Stimulated activated CD8-positive, alpha-beta memory T cell treated with anti-CD3 and anti-CD28 coated beads, Interleukin-12 subunit alpha, Interleukin-12 subunit beta, amount 100 ng/mL, for 1 hour (primary cell): ENCODE measurements around the gene SLC17A9.

ENCODE experiments used
- DNase-seq: peaks from one replicate; pipeline ENCODE4 v3.0.0-alpha.2; 2020; ENCODE audit warnings: low read depth

Gene SLC17A9

GRCh38 chr20:62969179-62969760 lies 16.8 kb downstream of the SLC17A9 start:
- no peak for DNase-seq

DNA sequence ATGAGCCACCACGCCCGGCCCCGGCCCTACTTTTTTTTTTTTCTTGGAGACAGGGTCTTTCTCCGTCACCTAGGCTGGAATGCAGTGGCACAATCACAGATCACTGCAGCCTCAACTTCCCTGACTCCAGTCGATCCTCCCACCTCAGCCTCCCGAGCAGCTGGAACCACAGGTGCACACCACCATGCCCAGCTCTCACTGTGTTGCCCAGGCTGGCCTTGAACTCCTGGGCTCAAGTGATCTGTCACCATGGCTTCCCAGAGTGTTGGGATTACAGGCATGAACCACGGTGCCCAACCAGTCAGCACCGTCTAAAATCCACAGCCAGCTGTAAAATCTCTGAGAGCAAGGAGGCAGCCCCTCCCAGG lies 17.4 kb downstream of the SLC17A9 start:
- DNase-seq: no peak

- DNase-seq: no peak
These were observed 18.1 kb downstream of the SLC17A9 start for GRCh38 chr20:62970307-62971210.

DNA sequence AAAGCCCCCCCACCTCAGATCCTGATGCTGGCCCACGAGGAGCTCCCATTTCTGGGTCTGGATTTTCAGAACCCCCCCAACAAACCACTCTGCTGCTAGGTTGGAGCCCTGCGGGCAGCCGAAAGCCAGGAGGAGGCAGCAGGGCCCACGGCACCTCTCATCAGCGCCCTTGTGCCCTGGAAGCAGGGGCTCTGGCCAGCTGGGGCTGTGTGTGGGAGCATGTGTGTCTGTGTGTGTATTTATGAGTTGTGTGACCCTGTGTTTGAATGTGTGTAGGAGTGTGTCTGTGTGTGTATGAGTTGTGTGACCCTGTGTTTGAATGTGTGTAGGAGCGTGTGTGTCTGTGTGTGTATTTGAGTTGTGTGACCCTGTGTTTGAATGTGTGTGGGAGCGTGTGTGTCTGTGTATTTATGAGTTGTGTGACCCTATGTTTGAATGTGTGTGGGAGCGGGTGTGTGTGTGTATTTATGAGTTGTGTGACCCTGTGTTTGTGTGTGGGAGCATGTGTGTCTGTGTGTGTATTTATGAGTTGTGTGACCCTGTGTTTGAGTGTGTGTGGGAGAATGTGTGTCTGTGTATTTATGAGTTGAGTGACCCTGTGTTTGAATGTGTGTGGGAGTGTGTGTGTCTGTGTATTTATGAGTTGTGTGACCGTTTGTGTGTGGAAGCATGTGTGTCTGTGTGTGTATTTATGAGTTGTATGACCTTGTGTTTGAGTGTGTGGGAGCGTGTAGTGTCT lies 18.9 kb downstream of the SLC17A9 start:
- DNase-seq: no peak

- DNase-seq: peak; percentile 72
These were observed 19.7 kb downstream of the SLC17A9 start for GRCh38 chr20:62971950-62972844.

GRCh38 chr20:62972845-62973745 lies 20.6 kb downstream of the SLC17A9 start:
- no peak for DNase-seq

DNA sequence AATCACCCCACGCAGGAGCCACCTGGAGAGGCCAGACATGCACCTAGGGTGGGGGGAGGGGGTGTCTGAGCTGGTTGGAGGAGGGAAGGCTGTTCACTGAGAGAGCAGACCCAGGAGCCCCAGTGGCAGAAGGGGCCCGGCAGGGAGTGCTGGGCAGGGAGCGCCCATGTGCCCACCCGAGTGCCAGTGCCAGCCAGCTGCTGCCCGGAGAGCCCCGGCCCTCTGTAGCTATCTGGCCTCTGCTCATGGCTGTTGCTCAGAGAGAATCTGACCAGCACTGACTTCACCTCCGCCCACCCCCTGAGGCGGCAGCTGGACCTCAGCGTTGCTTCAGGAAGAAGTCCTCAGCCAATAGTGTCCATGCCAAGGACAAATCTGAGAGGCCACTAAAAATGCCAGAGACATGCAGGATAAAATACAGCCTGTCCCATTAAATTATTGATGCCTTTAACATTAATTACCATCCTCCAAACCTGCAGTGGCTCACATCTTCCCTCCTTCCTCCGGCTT lies 22.8 kb downstream of the SLC17A9 start:
- DNase-seq: no peak

- no peak for DNase-seq
These were observed 23.5 kb downstream of the SLC17A9 start for GRCh38 chr20:62975812-62976508.

- DNase-seq: no peak
These were observed 24.4 kb downstream of the SLC17A9 start for GRCh38 chr20:62976886-62977285.

GRCh38 chr20:62977613-62978560 lies 25.4 kb downstream of the SLC17A9 start:
- DNase-seq: peak; percentile 68

GRCh38 chr20:62978561-62978943 lies 26.0 kb downstream of the SLC17A9 start:
- DNase-seq: no peak

DNA sequence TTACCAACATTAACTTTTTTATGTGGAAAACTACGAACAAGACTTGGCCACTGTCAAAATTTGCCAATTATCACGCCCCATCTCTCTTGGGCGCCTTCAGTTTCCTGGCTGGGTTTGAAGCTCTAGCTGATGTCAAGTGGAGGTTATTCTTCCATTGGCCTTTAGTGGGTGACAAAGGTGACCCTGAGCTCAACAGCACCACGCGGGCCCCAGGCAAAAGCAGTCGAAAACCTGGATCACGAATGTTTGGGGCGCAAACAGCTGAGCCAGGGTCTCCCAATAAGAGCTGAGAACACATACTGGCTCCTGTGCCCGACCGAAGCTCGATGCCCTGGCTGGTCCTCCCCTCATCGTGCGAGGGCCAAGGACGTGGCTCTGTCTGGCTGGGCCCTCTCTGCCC lies 26.8 kb downstream of the SLC17A9 start:
- DNase-seq: no peak

DNA sequence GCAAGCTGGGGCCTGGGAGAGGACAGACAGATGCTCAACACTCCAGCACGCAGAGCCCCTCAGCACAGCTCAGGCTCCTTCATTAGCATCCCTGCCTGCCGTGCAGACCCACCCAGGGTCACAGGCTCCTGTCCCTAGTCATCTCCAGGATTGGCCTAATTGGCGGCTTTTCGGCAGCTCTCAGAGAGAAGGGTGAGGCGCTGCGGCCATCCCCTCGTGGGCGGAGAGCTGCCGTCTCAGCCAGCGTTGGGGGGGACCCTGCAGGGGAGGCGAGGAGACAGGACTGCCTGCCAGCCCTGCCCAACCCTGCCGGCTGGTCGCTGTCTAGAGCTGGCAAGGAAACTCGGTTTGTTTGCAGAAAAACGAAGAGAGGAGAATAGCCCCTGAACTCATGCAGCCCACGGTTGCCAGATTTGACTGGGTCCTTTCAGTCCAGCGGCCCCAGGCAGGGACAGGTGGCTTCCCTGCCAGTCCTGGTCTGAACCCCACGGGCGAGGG lies 27.4 kb downstream of the SLC17A9 start:
- no peak for DNase-seq

- DNase-seq: no peak
These were observed 28.0 kb downstream of the SLC17A9 start for GRCh38 chr20:62980380-62980960.

- peak; percentile 18 for DNase-seq
These were observed 28.5 kb downstream of the SLC17A9 start for GRCh38 chr20:62980970-62981369.

GRCh38 chr20:62982124-62983075 lies 29.9 kb downstream of the SLC17A9 start:
- no peak for DNase-seq

DNA sequence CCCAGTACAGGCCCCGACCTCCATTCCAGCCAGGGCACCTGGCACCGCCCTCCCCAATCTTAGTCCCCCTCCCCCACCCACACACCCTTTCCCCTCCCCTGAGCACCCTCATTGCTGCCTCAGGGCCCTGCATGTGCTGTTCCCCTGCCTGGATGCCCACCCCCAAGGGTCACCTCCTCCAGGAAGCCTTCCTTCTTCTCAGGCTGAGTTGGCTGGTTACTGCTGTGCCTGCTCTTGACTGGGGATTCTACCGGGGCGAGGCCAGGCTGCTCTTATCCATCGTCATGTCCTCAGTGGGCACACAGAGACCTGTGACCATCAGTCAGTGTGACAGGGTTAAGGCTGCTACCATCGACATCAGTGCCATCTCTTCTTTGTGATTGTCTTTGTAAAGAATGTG lies 30.7 kb downstream of the SLC17A9 start:
- DNase-seq: no peak
